ENCODE results near the gene NSMCE4A. TPM values are rescaled to one million over a fixed set of nuclear protein-coding genes. Genes with fewer than 3 reads are reported as not detected.
"Not testable (repeated sequence)": the region's sequence is repeated elsewhere in the genome, so short reads cannot be mapped to it uniquely, and the experiment has no call there.

NSMCE4A gene
- total RNA-seq, 4 donors from 2014 or later, result 71.1 to 152 (median 92.7) TPM

GRCh38 chr10:122018491-122018890, 43.5 kb upstream of the NSMCE4A start:
- in situ Hi-C loops (cut with MboI; ENCODE audit: low pct_ligation_motif_present in 1 of 4, low pct_unique_long_range_greater_than_20kb in 1 of 4, low sequenced_read_pairs in 3 of 4), result no loop called here
- peaks cover 0 to 35% (median 28%) of the 10 kb centered on the region in 4 donors for H3K4me1 ChIP-seq
- no peak for TF ChIP-seq EP300 (IDR thresholded peaks at IDR 0.05; ENCODE audit: low read depth)
- peak in 1 of 3 donors; percentile 20 for TF ChIP-seq POLR2AphosphoS5 (IDR thresholded peaks at IDR 0.05)
- no peaks in the 10 kb centered on the region for H3K27me3 ChIP-seq
- no peaks in the 10 kb centered on the region for H3K36me3 ChIP-seq
- peak overlapping the region in 3 of 4 donors; percentile 17 to 43 (median 32) for H3K4me3 ChIP-seq
- no peak for DNase-seq
- intact Hi-C loops (cut with DNase I; ENCODE audit: low total_unique reads), result no loop called here
- H3K9me3 ChIP-seq, result no peaks in the 10 kb centered on the region
- H3K27ac ChIP-seq, result peak overlapping the region; percentile 84 to 92 (median 86)
- 24 to 28% methylated on average over 5 to 7 of the region's 7 CpGs for WGBS, 2 donors (ENCODE audit: low coverage in 1 of 2)

DNA sequence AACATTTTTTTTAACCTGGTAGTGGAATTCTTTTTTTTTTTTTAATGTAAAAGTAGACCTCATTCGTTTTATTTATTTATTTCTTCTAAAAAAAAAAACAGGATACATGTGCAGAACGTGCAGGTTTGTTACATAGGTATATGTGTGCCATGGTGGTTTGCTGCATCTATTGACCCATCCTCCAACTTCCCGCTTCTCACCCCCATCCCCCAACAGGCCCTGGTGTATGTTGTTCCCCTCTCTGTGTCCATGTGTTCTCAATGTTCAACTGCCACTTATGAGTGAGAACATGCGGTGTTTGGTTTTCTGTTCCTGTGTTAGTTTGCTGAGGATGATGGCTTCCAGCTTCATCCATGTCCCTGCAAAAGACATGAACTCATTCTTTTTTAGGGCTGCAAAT, 42.9 kb upstream of the NSMCE4A start:
- not testable (repeated sequence) for DNase-seq

GRCh38 chr10:122014652-122015248, 39.7 kb upstream of the NSMCE4A start:
- WGBS, 2 donors (ENCODE audit: low coverage in 1 of 2), result 22 to 47% methylated on average over 3 of the region's 3 CpGs
- peak; percentile 39 for DNase-seq

More for the DNA sequence above, 42.9 kb upstream of the NSMCE4A start:
- H3K4me3 ChIP-seq; H3K27me3 ChIP-seq; in situ Hi-C loops (cut with MboI; ENCODE audit: low pct_ligation_motif_present in 1 of 4, low pct_unique_long_range_greater_than_20kb in 1 of 4, low sequenced_read_pairs in 3 of 4); H3K9me3 ChIP-seq; intact Hi-C loops (cut with DNase I; ENCODE audit: low total_unique reads); H3K36me3 ChIP-seq: not testable (repeated sequence)
- Histone ChIP-seq H3K27ac (peak overlapping the region; percentile 84 to 92 (median 86)), H3K4me1 (peaks cover 0 to 35% (median 28%) of the 10 kb centered on the region in 4 donors)
- WGBS, 2 donors (ENCODE audit: low coverage in 1 of 2), result 56 to 67% methylated on average over 4 of the region's 4 CpGs

GRCh38 chr10:122013311-122013780, 38.3 kb upstream of the NSMCE4A start:
- Histone ChIP-seq H3K27ac (no peak overlapping the region), H3K9me3 (no peaks in the 10 kb centered on the region), H3K4me1 (peaks cover 0 to 19% (median 18%) of the 10 kb centered on the region in 4 donors), H3K36me3 (no peaks in the 10 kb centered on the region), H3K4me3 (no peak overlapping the region), H3K27me3 (no peaks in the 10 kb centered on the region)
- intact Hi-C loops (cut with DNase I; ENCODE audit: low total_unique reads), result no loop called here
- in situ Hi-C loops (cut with MboI; ENCODE audit: low pct_ligation_motif_present in 1 of 4, low pct_unique_long_range_greater_than_20kb in 1 of 4, low sequenced_read_pairs in 3 of 4), result no loop called here
- TF ChIP-seq, protein P1, sequence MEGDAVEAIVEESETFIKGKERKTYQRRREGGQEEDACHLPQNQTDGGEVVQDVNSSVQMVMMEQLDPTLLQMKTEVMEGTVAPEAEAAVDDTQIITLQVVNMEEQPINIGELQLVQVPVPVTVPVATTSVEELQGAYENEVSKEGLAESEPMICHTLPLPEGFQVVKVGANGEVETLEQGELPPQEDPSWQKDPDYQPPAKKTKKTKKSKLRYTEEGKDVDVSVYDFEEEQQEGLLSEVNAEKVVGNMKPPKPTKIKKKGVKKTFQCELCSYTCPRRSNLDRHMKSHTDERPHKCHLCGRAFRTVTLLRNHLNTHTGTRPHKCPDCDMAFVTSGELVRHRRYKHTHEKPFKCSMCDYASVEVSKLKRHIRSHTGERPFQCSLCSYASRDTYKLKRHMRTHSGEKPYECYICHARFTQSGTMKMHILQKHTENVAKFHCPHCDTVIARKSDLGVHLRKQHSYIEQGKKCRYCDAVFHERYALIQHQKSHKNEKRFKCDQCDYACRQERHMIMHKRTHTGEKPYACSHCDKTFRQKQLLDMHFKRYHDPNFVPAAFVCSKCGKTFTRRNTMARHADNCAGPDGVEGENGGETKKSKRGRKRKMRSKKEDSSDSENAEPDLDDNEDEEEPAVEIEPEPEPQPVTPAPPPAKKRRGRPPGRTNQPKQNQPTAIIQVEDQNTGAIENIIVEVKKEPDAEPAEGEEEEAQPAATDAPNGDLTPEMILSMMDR (IDR thresholded peaks at IDR 0.05), result no peak
- TF ChIP-seq POLR2A (IDR thresholded peaks at IDR 0.05) (no peak), POLR2AphosphoS5 (IDR thresholded peaks at IDR 0.05) (no peak), EP300 (IDR thresholded peaks at IDR 0.05; ENCODE audit: low read depth) (no peak)
- DNase-seq, result no peak
- WGBS, 2 donors (ENCODE audit: low coverage in 1 of 2), result 69% methylated on average over 8 of the region's 8 CpGs; no CpG with 5 or more reads in 1 of the 2 donors

More at GRCh38 chr10:122014652-122015248, 39.7 kb upstream of the NSMCE4A start:
- TF ChIP-seq POLR2AphosphoS5 (IDR thresholded peaks at IDR 0.05), result no peak
- TF ChIP-seq, protein P1 (IDR thresholded peaks at IDR 0.05), result no peak
- no peak for TF ChIP-seq POLR2A (IDR thresholded peaks at IDR 0.05)
- TF ChIP-seq EP300 (IDR thresholded peaks at IDR 0.05; ENCODE audit: low read depth), result no peak
- in situ Hi-C loops (cut with MboI; ENCODE audit: low pct_ligation_motif_present in 1 of 4, low pct_unique_long_range_greater_than_20kb in 1 of 4, low sequenced_read_pairs in 3 of 4), result no loop called here
- Histone ChIP-seq H3K9me3 (no peaks in the 10 kb centered on the region), H3K27ac (peak overlapping the region; percentile 67 to 75 (median 72)), H3K4me3 (no peak overlapping the region), H3K4me1 (peaks cover 0 to 28% (median 19%) of the 10 kb centered on the region in 4 donors), H3K36me3 (no peaks in the 10 kb centered on the region), H3K27me3 (no peaks in the 10 kb centered on the region)
- intact Hi-C loops (cut with DNase I; ENCODE audit: low total_unique reads), result no loop called here

GRCh38 chr10:122012731-122013130, 37.7 kb upstream of the NSMCE4A start:
- TF ChIP-seq, protein P1 (IDR thresholded peaks at IDR 0.05), result no peak
- TF ChIP-seq EP300 (IDR thresholded peaks at IDR 0.05; ENCODE audit: low read depth) (no peak), POLR2A (IDR thresholded peaks at IDR 0.05) (no peak), POLR2AphosphoS5 (IDR thresholded peaks at IDR 0.05) (no peak)
- H3K27me3 ChIP-seq, result no peaks in the 10 kb centered on the region
- intact Hi-C loops (cut with DNase I; ENCODE audit: low total_unique reads), result no loop called here
- no peak for DNase-seq
- WGBS, 2 donors (ENCODE audit: low coverage in 1 of 2), result 83% methylated on average over 5 of the region's 5 CpGs; no CpG with 5 or more reads in 1 of the 2 donors
- no peaks in the 10 kb centered on the region for H3K36me3 ChIP-seq
- no peak overlapping the region for H3K27ac ChIP-seq
- H3K9me3 ChIP-seq, result no peaks in the 10 kb centered on the region
- H3K4me1 ChIP-seq, result peaks cover 0 to 16% (median 14%) of the 10 kb centered on the region in 4 donors
- in situ Hi-C loops (cut with MboI; ENCODE audit: low pct_ligation_motif_present in 1 of 4, low pct_unique_long_range_greater_than_20kb in 1 of 4, low sequenced_read_pairs in 3 of 4), result no loop called here
- H3K4me3 ChIP-seq, result no peak overlapping the region
